ENCODE results near the gene GFER. TPM values are rescaled to one million over a fixed set of nuclear protein-coding genes. Genes with fewer than 3 reads are reported as not detected.

Gene GFER
- polyA plus RNA-seq, 1 donor (not counting 4 experiments of a cell fraction or from before 2014, with no cell fraction given): 12.0 TPM

GRCh38 chr16:1987198-1987597, 3.2 kb downstream of the GFER start:
- Histone ChIP-seq H3K79me2 (ENCODE audit: control insufficient read depth, insufficient read depth, low read length) (peaks cover 2% of the 10 kb centered on the region), H4K20me1 (ENCODE audit: control insufficient read depth, extremely low read depth, insufficient read depth, low read length) (no peaks in the 10 kb centered on the region), H3K9me3 (ENCODE audit: control insufficient read depth, low read depth, low read length) (no peaks in the 10 kb centered on the region), H3K4me1 (ENCODE audit: control insufficient read depth, extremely low read depth, insufficient read depth, low read length) (peaks cover 34% of the 10 kb centered on the region), H3K9me1 (ENCODE audit: control insufficient read depth, extremely low read depth, insufficient read depth, low read length) (peaks cover 2% of the 10 kb centered on the region), H3K27me3 (ENCODE audit: control insufficient read depth, extremely low read depth, insufficient read depth, low read length) (peaks cover 45% of the 10 kb centered on the region), H2AFZ (ENCODE audit: control insufficient read depth, low read length) (no peak overlapping the region), H3K27ac (ENCODE audit: control insufficient read depth, insufficient read depth, low read length) (no peak overlapping the region), H3K9ac (ENCODE audit: control insufficient read depth, extremely low read depth, insufficient read depth, low read length) (no peak overlapping the region), H3K4me3 (ENCODE audit: control insufficient read depth in 2 of 3, extremely low read depth in 1 of 3, insufficient read depth in 2 of 3, low read depth in 1 of 3, low read length in 3 of 3) (no peak overlapping the region), H3K4me2 (ENCODE audit: control insufficient read depth, extremely low read depth, insufficient read depth, low read depth, low read length) (no peak overlapping the region), H3K36me3 (ENCODE audit: control insufficient read depth in 2 of 2, extremely low read depth in 1 of 2, insufficient read depth in 2 of 2, low read length in 2 of 2) (peaks cover 7 to 14% of the 10 kb centered on the region in 2 experiments)
- dilution Hi-C loops (cut with MboI; ENCODE audit: extremely low pct_ligation_motif_present, low sequenced_read_pairs): no loop called here
- DNase-seq (ENCODE audit: low read depth, low spot score) (no peak), FAIRE-seq (no peak)
- TF ChIP-seq CTCF (optimal IDR thresholded peaks at IDR 0.05 in 1 of 3, IDR thresholded peaks at IDR 0.05 in 1 of 3, conservative IDR thresholded peaks at IDR 0.05 in 1 of 3; ENCODE audit: extremely low read depth in 1 of 3, insufficient read depth in 2 of 3, low read length in 3 of 3): no peak
- no peak for TF ChIP-seq EZH2 (IDR thresholded peaks at IDR 0.05; ENCODE audit: low read length)

- FAIRE-seq (no peak), DNase-seq (ENCODE audit: low read depth, low spot score) (no peak)
- H3K36me3 ChIP-seq (ENCODE audit: control insufficient read depth in 2 of 2, extremely low read depth in 1 of 2, insufficient read depth in 2 of 2, low read length in 2 of 2): peaks cover 7 to 14% of the 10 kb centered on the region in 2 experiments
- dilution Hi-C loops (cut with MboI; ENCODE audit: extremely low pct_ligation_motif_present, low sequenced_read_pairs): no loop called here
- no peaks in the 10 kb centered on the region for H3K9me3 ChIP-seq (ENCODE audit: control insufficient read depth, low read depth, low read length)
- H3K4me2 ChIP-seq (ENCODE audit: control insufficient read depth, extremely low read depth, insufficient read depth, low read depth, low read length): peak within 1 kb of the TSS; percentile 66
- H4K20me1 ChIP-seq (ENCODE audit: control insufficient read depth, extremely low read depth, insufficient read depth, low read length): no peaks in the 10 kb centered on the region
- H3K27ac ChIP-seq (ENCODE audit: control insufficient read depth, insufficient read depth, low read length): no peak within 1 kb of the TSS
- peaks cover 2% of the 10 kb centered on the region for H3K9me1 ChIP-seq (ENCODE audit: control insufficient read depth, extremely low read depth, insufficient read depth, low read length)
- peaks cover 38% of the 10 kb centered on the region for H3K4me1 ChIP-seq (ENCODE audit: control insufficient read depth, extremely low read depth, insufficient read depth, low read length)
- H3K9ac ChIP-seq (ENCODE audit: control insufficient read depth, extremely low read depth, insufficient read depth, low read length): peak within 1 kb of the TSS; percentile 28
- peaks cover 30% of the 10 kb centered on the region for H3K27me3 ChIP-seq (ENCODE audit: control insufficient read depth, extremely low read depth, insufficient read depth, low read length)
- peak; percentile 82 for TF ChIP-seq EZH2 (IDR thresholded peaks at IDR 0.05; ENCODE audit: low read length)
- no peak for TF ChIP-seq CTCF (optimal IDR thresholded peaks at IDR 0.05 in 1 of 3, IDR thresholded peaks at IDR 0.05 in 1 of 3, conservative IDR thresholded peaks at IDR 0.05 in 1 of 3; ENCODE audit: extremely low read depth in 1 of 3, insufficient read depth in 2 of 3, low read length in 3 of 3)
- no peak within 1 kb of the TSS for H2AFZ ChIP-seq (ENCODE audit: control insufficient read depth, low read length)
- peak within 1 kb of the TSS in 2 of 3 experiments; percentile 20 to 53 for H3K4me3 ChIP-seq (ENCODE audit: control insufficient read depth in 2 of 3, extremely low read depth in 1 of 3, insufficient read depth in 2 of 3, low read depth in 1 of 3, low read length in 3 of 3)
- peaks cover 2% of the 10 kb centered on the region for H3K79me2 ChIP-seq (ENCODE audit: control insufficient read depth, insufficient read depth, low read length)
Measured at GRCh38 chr16:1989209-1990100, 5.5 kb downstream of the GFER start, which contains the start of gene SYNGR3. SYNGR3 (plus strand) TSS chr16:1989970; CDS start chr16:1990103, 133 bp downstream.

Data from keratinocyte (primary cell).